ENCODE data around the gene SDHB.

DNA sequence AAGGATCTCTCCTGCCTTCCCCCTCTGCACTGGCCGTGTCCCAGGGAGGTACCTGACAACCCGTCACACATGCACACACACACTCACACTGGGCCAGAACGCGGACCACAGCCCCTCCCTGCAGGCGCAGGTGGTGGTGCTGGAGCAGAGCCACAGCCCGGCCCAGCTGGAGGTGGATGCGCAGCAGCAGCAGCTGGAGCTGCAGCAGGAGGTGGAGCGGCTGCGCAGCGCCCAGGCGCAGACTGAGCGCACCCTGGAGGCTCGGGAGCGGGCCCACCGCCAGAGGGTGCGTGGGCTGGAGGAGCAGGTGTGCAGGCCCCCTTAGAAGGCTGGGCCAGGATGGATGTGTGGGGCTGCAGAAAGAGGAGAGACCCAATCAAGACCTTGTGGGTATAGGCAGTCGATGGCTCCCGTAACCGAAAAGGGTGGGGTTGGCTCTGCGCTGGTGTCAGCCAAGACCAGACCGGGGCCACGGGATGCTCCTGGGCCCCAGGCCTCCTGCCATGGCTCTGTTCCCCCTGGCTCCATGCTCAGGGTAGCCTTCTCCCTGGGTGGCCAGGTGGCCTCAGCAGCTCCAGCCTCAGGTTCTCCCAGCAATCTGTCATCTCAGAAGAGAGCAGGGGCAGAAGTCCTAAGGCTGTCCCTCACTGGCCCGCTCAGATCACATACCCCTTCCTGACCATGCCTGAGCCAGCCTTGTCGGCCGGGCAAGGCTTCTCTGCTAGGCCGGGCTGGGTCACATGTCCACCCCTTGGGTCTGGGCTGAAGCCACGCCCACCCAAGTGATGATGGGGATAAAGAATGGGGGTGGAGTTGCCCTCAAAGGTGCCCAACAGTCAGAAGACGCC is 82.3 kb downstream of the SDHB start:
- TF ChIP-seq POLR2AphosphoS5 (IDR thresholded peaks at IDR 0.05; ENCODE audit: borderline replicate concordance, low read depth, low read length) = no peak
- no peak for TF ChIP-seq EZH2 (IDR thresholded peaks at IDR 0.05)
- TF ChIP-seq FOXP2 (optimal IDR thresholded peaks at IDR 0.05; ENCODE audit: control extremely low read depth, extremely low read length, insufficient read depth) = no peak

Measured in SK-N-MC (cell line).